HG03354 (cell line): ENCODE data around the gene PLEKHB1.

Experiments used
- ATAC-seq: cut with Tn5 transposase; IDR thresholded peaks from one replicate; pipeline ENCODE4 v1.9.1; 2021; ENCODE audit warnings: mild to moderate bottlenecking; ENCODE audit not compliant: unreplicated experiment, poor library complexity, severe bottlenecking

PLEKHB1 gene, protein sequence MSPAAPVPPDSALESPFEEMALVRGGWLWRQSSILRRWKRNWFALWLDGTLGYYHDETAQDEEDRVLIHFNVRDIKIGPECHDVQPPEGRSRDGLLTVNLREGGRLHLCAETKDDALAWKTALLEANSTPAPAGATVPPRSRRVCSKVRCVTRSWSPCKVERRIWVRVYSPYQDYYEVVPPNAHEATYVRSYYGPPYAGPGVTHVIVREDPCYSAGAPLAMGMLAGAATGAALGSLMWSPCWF

DNA sequence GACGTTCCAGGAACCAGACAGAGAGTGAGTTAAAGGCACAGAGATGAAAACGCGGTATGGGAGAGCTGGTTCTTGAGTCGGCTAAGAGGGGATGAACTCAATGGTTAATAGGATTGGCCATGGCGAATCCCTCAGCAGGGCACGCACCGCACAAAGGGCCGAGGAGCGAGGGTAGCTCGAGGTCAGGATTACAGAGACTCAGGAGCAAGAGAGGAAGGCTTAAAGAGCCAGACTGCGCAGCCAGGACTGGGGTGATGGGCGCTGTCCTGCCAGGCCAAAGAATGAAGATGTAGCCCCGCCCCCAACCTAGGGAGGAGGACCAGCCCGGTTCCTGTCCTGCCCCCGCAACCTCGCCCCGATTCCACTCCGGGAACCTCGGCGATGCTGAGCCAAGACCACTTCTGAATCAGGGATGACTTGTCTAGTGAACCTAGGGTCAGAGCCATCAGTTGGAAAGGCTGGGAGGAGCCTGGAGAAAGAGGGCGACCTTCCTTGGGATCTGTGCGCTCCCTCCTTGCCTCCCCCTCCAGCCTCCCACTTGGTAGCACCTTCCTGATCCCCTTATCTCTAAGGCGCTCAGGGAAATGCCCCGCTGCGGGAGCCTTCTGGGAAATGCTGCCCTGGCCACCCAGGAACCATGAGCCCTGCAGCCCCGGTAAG, at the start of gene PLEKHB1:
TSS of gene PLEKHB1 (plus strand) at position 610 of the 660 bp plus-strand sequence. CDS start at position 638, 28 bp downstream.
- no peak for ATAC-seq

DNA sequence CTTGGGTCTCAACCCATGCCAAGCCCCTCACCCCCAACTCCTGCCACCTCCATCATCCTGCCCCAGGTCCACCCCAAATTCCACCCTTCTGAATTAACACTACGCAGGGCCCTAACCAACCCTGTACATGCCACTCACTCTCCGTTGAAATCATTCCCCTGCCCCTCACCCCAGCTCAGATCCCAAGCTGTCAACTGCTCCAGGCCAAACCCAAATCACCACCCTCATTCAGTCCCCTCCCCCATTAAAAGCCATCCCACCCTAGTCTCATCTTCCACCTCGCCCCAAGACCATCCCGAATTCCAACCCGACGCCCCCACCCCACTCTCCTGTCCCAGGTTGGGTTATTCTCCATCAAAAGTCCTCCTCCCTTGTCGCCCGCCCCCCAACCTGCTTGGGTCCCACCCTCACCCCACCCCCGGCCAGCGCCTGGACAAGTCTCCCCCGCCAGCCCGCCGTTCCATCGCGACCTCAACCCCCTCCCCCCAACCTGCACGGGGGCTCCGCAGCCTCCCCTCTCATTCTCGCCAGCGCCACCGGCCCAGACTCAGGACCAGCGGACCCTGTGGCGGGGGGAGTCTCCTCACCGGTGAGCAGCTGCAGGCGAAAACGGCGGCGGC, 48.9 kb upstream of the PLEKHB1 start:
- ATAC-seq, result no peak

DNA sequence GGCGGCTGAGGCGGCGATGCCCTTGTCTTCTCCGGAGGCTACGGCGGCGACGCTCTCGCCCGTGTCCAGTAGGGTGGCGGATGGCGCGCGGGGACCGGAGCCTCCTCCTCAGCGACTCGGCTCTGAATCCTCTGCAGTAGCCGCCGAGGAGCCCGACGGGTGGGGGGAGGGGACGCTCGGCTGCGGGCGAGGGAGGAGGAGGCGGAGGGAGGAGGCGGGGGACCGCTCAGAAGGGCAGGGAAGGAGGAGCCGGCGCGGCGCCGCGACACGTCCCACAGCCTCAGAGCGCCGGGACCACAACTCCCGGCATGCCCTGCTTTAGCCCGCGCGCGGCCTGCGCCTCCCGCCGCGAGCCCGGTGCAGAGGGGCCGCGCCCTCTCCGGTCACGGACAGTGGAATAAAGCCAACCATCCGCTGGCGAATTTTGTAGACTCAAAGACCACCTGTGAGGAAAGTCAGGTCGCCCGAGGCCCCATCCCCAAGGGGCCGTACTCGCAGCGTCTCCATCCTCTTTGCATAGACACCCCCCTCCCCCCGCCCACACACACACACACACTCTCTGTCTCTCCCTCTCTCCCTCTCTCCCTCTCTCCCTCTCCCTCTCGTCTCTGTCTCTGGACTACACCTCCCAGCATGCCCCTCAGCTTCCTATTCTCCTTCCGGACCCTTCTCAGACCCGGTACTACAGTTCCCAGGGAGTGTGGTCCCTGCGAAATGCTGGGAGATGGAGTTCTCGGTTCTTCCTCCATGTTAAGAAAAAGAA, 48.2 kb upstream of the PLEKHB1 start, which contains the start of gene FAM168A:
TSS of gene FAM168A (minus strand) at position 157 of the 763 bp plus-strand sequence. CDS start 129,638 bp downstream, outside the sequence.
- ATAC-seq, result peak; percentile 90

DNA sequence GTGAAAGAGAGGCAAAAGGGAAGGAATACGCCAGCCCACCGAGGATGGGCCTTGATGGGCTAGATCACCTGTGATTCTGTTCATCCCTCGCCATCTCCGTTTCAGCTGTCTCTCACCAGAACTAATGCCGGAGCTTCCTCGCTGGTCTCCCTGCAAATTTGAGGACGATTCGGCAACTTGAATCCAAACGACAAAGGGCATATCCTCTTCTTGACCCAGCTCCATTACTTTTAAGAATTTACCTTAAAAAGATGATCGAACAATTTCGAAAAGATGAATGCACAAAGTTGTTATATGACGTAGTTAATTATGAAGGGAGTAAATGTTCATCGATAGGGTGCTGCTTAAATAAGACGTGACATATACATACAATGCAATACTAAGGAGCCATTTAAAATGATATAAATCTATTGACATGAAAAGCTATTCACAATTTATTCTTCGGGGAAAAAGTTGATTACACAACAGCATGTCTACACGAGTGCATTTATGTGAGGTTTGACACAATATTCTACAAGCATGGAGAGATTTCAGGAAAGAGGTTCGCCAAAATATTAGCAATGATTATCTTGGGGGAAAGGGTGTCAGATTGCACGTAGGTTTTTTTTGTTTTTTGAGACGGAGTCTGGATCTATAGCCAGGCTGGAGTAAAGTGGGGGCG, 47.5 kb upstream of the PLEKHB1 start:
- ATAC-seq, result peak; percentile 11

DNA sequence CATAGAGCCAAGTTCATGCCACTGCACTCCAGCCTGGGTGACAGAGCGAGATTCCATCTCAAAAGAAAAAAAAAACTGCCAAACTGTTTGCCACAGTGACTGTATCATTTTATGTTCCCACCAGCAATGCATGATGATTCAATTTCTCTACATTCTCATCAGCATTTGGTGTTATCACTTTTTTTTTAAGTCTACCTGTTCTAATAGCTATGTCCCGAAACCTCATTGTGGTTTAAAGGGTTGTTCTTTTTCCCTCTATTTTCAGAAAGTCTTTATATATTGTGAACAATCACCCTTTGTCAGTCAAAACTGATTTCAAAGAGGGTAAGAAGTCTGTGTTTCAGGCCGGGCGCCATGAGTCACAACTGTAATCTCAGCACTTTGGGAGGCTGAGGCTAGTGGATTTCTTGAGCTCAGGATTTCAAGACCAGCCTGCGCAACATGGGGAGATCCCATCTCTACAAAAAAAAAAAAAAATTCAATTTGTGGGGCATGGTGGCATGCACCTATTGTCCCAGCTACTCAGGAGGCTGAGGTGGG, 33.7 kb upstream of the PLEKHB1 start:
- ATAC-seq, result no peak

DNA sequence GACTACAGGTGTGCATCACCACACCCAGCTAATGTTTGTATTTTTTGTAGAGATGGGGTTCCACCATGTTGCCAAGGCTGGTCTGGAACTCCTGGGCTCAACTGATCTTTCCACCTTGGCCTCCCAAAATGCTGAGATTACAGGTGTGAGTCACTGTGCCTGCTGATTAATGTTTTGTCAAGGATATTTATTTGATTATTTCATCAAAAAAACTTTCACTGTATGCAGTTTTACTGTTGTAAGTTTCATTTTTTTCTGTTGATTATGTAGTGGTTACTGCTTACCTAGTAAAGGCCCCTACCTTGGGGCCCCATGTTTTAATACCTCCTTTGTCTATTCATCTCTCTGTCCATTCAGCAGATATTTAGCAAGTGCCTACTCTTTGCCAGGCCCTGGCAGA, 31.8 kb upstream of the PLEKHB1 start:
- ATAC-seq, result no peak

DNA sequence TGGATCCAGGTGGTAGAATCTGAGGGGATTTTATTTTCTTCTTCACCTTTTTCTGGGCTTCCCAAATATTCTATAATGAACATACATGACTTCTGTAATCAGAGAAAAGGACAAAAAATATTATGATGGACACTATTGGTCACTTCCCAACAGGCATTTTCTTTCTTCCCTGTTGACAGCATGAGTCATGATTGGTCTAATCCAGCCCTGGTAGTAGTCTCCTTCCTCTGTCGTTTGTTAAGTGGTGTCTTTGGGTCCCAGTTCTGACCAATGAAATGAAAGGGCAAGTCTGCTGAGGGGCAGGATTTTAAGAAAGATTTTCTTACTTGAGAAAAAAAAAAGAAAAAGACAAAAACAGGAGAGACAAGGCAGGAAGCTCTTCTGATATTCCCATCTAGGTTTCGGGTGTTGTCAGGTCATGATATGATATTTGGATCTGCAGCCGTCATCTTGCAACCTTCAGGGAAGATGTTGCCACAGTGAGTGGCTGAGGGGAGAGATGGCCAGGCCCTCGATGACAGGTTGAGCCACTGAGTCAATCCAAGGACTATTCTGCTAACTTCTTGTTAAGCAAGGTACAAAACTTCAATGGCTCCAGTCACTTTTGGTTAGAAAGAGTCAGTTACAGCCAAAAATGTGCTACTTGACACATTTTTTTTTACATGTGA, 23.3 kb upstream of the PLEKHB1 start:
- no peak for ATAC-seq

DNA sequence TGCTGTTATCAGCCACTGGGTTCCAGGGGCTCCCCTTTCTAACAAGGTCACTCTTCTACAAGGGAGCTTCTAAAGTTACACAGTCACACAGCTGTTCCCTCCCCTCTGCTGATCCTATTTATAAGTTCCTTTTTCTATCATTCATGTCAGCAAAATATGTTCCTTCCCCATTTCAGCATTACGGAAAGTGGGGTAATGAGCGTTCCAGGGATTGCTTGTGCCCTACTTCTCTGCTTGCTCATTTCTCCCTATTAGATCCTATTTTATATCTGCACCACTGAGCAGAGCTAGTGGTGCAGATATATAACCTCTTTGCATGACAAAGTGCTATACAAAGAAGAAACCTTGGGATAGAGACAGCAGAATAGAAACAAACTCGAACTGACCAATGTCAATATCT, 22.7 kb upstream of the PLEKHB1 start:
- ATAC-seq, result no peak

DNA sequence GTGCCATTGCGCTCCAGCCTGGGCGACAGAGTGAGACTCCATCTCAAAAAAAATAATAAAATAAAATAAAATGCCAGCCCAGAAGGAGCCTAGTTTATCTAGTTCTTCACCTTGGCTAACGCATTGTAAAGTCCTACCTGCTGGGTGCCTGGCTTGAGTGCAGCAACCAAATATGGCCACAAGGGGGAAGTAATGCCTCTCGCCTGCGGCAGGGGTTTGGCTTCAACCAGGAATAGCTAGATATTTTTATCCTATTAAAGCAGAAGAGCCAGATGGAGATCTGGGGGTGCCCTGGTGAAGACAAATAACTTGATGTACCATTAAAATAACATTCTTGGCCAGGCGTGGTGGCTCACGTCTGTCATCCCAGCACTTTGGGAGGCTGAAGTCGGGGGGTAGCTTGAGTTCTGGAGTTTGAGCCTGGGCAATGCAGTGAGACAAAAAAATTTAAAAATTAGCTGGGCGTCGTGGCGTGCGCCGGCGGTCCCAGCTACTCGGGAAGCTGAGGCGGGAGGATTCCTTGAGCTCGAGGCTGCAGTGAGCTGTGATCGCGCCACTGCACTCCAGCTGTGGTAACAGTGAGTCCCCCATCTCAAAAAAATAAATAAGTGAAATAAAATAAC, 20.6 kb upstream of the PLEKHB1 start:
- no peak for ATAC-seq

DNA sequence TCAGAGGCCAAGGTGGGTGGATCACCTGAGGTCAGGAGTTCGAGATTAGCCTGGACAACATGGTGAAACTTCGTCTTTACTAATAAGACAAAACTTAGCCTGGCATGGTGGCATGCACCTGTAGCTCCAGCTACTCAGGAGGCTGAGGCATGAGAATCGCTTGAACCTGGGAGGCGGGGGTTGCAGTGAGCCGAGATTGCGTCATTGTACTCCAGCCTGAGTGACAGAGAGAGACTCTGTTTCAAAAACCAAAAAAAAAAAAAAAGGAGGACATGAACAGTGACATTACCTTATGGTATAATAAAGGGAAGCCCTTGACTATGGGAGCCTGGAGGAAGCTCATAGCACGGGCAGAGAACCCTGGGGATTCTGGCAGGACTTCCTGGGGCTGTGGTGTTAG, 16.5 kb upstream of the PLEKHB1 start:
- no peak for ATAC-seq

DNA sequence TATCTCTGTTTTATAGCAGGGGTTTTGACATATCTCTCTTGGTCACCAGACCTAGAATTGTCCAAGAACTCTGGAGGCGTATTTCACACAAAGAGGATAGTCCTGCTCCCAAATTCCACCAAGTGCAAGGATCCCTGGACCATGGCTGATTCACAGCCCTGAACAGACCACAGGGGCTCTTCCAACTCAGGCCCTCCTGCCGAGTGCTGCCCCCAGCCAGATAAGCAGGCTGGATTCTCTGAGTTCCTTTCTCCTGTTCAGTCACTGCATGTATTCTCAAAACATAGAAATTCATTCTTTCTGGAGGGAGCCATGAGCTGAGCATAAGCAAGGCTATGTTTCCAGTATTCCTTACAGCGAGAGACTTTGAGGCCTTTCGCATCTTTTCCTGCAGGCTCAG, 13.4 kb upstream of the PLEKHB1 start:
- ATAC-seq, result no peak

DNA sequence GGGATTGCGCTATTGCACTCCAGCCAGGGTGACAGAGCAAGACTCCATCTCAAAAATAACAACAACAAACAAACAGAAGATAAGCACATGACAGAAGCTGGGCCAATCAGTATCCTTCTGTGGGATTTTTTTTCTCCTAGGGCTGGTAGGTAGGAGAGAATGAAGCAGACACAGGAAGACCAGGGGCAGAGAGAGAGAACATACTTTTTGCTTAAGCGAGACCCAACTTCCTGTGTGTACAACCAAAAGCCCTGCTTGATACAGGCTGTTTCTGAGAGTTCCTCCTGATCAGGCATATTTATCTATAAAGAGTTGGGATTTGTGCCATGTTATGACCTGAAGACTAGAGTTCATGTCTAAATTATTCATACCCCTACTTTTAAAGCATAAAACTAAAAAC, 12.4 kb upstream of the PLEKHB1 start:
- no peak for ATAC-seq

DNA sequence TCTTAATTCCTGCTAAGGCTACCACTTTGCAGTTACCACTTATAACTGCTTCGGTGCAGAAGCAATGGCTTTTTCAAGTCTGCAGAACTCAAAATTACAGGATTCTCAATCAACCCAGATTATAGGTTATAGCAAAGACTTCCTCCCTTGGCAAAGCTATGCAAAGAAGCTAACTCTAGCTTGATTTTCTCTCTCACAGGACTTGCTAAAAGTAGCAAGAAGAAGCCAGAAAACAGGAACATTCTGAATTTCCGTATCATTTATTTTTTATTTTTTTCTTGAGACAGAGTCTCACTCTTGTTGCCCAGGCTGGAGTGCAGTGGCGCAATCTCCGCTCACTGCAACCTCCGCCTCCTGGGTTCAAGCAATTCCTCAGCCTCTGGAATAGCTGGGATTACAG, 10.7 kb upstream of the PLEKHB1 start:
- ATAC-seq, result no peak

DNA sequence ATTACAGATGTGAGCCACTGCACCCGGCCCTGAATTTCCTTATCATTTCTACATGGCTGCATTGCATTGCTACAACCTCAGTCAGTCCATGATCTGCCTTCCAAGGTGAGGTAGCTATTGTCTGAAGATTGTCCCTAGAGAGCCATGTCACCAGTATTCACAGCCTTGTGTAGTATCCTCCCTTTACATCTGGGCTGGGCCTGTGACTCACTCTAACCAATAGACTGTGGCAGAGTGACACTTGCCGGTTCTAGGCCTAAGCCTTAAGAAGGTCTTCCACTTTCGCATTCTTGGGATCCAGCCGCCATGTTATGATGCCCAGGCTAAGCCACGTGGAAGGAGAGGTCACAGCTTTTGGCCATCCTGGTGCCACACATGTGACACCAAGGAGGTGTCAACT, 10.1 kb upstream of the PLEKHB1 start:
- no peak for ATAC-seq

DNA sequence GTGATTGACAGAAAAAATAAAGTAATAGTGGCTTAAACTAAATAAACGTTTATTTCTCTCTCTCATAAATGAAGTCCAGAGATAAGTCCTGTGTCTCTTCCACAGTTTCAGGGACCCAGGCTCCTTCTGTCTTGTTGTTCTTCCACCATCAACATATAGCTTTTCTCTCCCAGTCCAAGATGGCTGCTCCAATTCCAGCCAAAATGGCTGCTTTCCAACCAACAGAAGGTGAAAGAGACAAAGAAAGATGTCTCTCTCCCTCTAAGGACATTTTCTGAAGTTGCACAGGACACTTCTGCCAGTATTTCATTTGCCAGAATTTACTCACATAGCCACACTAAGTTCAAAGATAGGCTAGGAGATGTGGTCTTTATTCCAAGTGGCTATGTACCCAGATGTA, 9.4 kb upstream of the PLEKHB1 start:
- ATAC-seq, result no peak

DNA sequence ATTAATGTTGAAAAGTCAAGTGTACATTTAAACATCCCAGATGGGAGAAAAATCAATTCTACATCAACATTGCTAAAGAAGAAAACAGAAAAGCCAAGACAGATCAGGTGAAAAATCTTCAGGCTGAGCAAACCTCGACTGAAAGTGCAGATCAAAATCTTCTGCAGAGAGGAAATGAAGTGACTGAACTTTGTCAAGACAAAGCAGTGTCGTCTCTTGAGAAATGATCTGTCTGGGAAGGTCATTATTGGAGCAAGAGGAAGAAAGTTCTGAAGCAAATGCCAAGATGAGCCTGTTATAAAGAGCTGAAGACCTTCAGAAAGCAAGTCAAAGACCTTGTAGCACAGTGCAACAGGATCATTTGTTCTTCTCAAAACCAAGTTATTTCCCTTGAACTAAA, 5.8 kb upstream of the PLEKHB1 start:
- no peak for ATAC-seq

DNA sequence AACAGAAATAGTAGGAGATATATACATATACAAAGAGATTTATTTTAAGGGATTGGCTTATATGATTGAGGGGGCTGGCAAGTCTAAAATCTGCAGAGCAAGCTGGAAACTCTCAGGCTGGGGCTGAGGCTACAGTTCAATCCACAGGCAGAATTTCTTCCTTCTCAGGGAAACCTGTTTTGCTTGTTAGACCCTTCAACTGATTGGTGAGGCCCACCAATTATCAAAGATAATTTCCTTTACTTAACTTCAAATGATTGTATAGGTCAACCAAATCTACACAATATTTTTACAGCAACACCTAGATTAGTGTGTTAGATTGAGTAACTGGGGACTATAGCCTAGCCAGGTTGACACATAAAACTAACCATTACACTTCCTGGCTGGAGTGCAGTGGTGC, 4.7 kb upstream of the PLEKHB1 start:
- ATAC-seq, result no peak

DNA sequence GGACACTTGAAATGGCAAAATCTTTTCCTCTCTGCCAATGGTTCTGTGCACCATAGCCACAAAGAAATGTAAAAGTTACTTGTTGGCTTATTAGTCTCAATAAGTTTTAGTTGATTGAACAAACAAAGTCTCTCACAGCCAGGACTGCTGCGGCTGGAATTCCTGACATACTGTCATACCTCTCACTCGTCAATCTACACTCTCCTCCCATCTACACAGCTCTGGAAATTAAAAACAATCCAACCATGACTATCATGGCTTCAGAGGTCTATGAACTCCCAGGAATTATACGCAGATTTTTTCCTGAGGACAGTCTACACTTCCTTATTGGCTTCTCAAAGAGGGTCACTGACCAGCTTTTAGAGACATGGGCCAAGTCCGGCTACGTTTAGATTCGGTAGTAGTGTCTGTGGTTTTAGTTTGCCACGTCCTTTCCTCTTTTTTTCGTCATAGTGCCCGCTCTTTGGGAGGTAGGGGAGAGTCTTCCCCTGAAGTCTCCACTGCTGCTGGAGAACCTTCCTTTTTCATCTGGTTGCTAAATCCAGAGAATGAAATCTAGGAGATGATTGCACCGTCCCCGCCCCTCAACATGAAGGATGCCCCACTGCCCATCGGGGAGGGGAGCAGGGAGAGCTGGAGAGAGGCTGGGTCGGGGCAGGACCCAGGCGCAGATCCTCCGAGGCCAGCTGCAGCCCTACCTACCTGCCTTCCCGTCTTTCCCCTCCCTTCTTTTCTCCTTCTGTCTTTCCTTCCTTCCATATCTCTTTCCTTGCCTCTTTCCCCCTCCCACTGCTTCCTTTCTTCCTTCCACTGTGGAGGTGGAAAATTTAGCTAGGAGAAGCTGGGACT, 1.0 kb upstream of the PLEKHB1 start:
- ATAC-seq, result no peak
